Right lobe of liver (tissue), 6 donors: ENCODE data around the gene ATG101. TPM values are rescaled to one million over a fixed set of nuclear protein-coding genes. Genes with fewer than 3 reads are reported as not detected.

Experiments used
- ATAC-seq, 4 donors: fragments of 200-7000 bp; cut with Tn5 transposase; one replicate each; pipeline ENCODE4 v1.9.1; 2020; ENCODE audit warnings: mild to moderate bottlenecking in 4 of 4, moderate library complexity in 4 of 4
- DNase-seq, 3 donors: peaks; one replicate each; pipeline ENCODE4 v3.0.0-alpha.2; 2020
- H3K27ac ChIP-seq, 3 donors: fragments of 200-600 bp; one replicate each; pipeline ENCODE4 v1.8.0; 2022
- H3K27me3 ChIP-seq, 2 donors: fragments of 200-600 bp; one replicate each; pipeline ENCODE4 v1.8.0; 2022
- H3K36me3 ChIP-seq, 4 donors: fragments of 200-600 bp; sonication (generic) in 1 of 4; one replicate each; pipeline versions ENCODE4 v1.5.1 to v1.8.0; 2017 to 2022; ENCODE audit warnings: control low read depth in 1 of 4
- H3K4me1 ChIP-seq, 4 donors: fragments of 200-600 bp; sonication (generic) in 1 of 4; one replicate each; pipeline versions ENCODE4 v1.5.1 to v1.8.0; 2017 to 2022; ENCODE audit warnings: control low read depth in 1 of 4
- H3K4me3 ChIP-seq, 3 donors: fragments of 200-600 bp; one replicate each; pipeline ENCODE4 v1.8.0; 2022
- H3K9me3 ChIP-seq, 4 donors: fragments of 200-600 bp; sonication (generic) in 1 of 4; one replicate each; pipeline versions ENCODE4 v1.5.1 to v1.8.0; 2017 to 2022; ENCODE audit warnings: control low read depth in 1 of 4
- POLR2A ChIP-seq: fragments of 450-650 bp; IDR thresholded peaks from one replicate; pipeline ENCODE4 v1.6.1; 2017; ENCODE audit warnings: antibody characterized with exemption, mild to moderate bottlenecking
- WGBS: methylation state at CpG from one replicate; pipeline ENCODE4 v1.1.6; 2018; ENCODE audit warnings: low coverage, low lambda C conversion rate; ENCODE audit not compliant: insufficient coverage; ENCODE audit errors: missing lambda C conversion rate; 5-methylcytosine and 5-hydroxymethylcytosine counted together
- intact Hi-C, 2 donors: fragments of 100-400 bp; cut with DNase I; formaldehyde crosslinking; loops; one replicate each; pipeline versions ENCODE4 v1.11.2 to v1.14.1; 2022
- total RNA-seq, 6 experiments: library from RNA; depleted of rRNA in 2 of 6; stranded (reverse); fragments of >200 nt in 2 of 6; fragmentation: NEBNext Ultra II Directional in 3 of 6; extraction: Animal tissue kit (Norgen Biotek cat#: 25700) in 3 of 6; gene quantifications; one replicate each; pipeline versions ENCODE4 v1.1.0 to v1.2.4, GENCODE V29; 2016 to 2023
- TF ChIP-seq, protein P1 (sequence below), 4 donors: fragments of 200-600 bp in 3 of 4; fragments of 450-650 bp in 1 of 4; IDR thresholded peaks; one replicate each; pipeline versions ENCODE4 v1.5.1 to v1.8.0; 2016 to 2022; ENCODE audit warnings: antibody characterized with exemption in 4 of 4, mild to moderate bottlenecking in 2 of 4
- donor health status: DM: no; HTN: yes; CAD: no.
- donor health status: DM: no; HTN: no; CAD: no.
- donor health status: DM: no; HTN: no; CAD: no.
- donor health status: DM: no; HTN: yes; CAD: no.
- donor health status: DM: no; HTN: yes; CAD: no.

ATG101 gene
- total RNA-seq, 6 experiments from 2014 or later: 17.4 to 29.7 (median 21.0) TPM

DNA sequence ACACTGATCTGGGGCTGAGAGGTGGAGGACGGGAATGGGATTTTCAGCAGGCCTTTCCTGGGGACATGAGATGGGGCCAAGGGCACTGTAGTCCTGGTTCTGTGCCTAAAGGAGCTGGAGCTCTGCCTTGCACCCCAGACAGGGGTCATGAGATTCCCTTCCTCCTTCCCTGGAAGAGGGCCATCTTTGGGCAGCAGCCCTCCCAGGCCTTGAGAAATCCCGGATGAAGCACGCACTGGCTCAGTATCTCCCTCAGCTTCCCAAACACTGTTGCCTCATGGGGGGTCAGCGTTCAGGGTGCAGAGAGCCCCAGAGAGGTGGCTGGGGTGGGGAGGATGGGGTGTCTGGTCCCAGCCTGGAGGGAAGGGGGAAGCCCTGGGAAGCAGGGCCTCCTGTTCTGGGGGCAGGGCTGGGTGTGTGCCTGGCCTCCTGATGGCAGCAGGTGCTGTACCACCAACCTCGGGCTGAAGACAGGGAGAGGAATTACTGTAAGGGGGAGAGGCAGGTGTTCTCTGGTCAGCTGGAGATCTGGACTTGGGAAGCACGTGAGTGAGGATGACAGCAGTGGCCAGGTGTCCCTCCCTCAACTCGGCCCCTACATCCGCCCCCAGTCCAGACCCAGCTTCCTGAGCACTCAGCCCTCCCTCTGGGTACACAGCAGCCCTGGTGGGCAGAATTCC is 26.9 kb upstream of the ATG101 start:
- DNase-seq: no peak
- no peak for ATAC-seq

DNA sequence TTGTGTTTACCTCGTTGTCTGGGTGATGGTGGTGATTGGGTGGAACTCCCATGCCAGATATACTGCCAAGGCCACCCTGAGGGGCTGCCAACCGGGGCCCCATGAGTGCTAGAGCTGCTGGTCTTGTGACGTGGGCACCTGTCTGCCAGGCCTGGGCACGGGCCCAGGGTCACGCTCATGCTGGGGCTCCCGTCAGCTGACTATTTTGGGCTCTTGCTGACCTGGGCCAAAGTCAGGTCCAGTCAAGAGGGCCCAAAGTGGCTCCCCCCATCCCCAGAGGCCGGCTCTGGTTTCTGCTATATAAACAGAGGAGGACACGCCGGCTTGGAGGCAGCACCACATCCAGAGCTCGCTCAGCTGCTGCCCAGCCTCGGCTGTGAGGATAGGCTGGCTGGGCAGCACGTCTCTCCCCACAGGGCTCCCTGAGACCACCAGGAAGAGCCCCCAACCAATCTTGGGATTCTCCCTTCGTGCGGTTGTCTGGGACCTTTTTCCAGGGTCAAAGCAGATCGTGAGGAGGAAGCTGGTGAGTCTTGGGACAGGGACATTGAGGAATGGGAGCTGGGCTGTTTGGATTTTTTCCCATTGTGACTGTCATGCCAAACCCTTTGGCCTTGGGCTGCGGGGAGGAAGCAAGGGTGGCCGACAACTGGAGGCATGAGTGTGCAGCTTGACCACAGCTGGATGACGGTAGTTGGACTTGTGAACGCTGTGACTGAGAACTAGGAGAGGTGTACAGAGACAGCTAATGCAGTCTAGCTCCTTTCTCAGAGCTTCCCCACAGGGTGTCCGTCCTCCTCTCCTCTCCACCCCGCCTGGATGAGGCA is 26.2 kb upstream of the ATG101 start:
- Histone ChIP-seq H3K9me3 (no peaks in the 10 kb centered on the region), H3K27ac (peak overlapping the region; percentile 5 to 77 (median 63)), H3K36me3 (no peaks in the 10 kb centered on the region), H3K27me3 (no peaks in the 10 kb centered on the region), H3K4me1 (no peaks in the 10 kb centered on the region), H3K4me3 (no peak overlapping the region)
- intact Hi-C loops: no loop called here
- ATAC-seq (peak; percentile 4 to 15 (median 6)), DNase-seq (no peak)
- 72% methylated on average over 9 of the region's 21 CpGs for WGBS
- TF ChIP-seq, protein P1, sequence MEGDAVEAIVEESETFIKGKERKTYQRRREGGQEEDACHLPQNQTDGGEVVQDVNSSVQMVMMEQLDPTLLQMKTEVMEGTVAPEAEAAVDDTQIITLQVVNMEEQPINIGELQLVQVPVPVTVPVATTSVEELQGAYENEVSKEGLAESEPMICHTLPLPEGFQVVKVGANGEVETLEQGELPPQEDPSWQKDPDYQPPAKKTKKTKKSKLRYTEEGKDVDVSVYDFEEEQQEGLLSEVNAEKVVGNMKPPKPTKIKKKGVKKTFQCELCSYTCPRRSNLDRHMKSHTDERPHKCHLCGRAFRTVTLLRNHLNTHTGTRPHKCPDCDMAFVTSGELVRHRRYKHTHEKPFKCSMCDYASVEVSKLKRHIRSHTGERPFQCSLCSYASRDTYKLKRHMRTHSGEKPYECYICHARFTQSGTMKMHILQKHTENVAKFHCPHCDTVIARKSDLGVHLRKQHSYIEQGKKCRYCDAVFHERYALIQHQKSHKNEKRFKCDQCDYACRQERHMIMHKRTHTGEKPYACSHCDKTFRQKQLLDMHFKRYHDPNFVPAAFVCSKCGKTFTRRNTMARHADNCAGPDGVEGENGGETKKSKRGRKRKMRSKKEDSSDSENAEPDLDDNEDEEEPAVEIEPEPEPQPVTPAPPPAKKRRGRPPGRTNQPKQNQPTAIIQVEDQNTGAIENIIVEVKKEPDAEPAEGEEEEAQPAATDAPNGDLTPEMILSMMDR (IDR thresholded peaks at IDR 0.05): no peak
- TF ChIP-seq POLR2A: no peak

More for the DNA sequence above, 26.9 kb upstream of the ATG101 start:
- Histone ChIP-seq H3K4me1 (no peaks in the 10 kb centered on the region), H3K36me3 (no peaks in the 10 kb centered on the region), H3K9me3 (no peaks in the 10 kb centered on the region), H3K27ac (peak overlapping the region in 1 of 3 donors; percentile 63), H3K27me3 (no peaks in the 10 kb centered on the region), H3K4me3 (no peak overlapping the region)
- 78% methylated on average over 3 of the region's 8 CpGs for WGBS
- intact Hi-C loops: no loop called here
- TF ChIP-seq POLR2A: no peak
- TF ChIP-seq, protein P1 (IDR thresholded peaks at IDR 0.05): no peak

DNA sequence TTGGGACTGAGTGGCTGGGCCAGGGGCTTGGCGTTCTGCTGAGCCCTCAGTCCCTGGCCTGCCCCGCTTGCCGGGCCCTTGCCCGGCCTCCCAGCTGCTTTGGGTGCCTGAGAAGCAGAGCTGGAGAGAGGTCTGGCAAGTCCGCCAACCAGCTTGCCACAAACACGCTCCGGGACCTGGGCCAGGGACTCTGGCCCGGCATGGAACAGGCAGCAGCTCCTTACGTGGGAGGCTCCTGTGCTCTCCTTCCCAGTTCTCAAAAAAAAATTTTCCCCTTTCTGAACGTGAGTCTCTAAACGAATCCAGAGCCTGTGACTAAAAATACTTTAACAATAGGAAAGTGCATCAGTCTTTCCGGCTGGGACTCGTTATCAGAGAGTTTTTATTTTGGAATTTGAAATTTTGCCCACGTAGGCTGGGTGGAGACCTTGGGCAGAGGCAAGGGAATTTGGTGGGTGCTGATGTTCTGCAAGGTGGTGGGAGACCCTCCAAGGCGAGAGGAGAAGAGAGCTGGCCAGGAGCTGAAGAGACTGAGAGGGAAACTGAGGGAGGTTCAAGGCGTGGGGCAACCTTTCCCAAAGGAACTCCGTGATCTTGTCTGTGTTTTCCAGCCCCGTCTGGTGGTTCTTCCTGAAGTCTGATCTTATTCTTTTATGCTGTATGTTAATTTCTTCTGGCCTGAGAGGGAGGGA is 25.3 kb upstream of the ATG101 start:
- intact Hi-C loops: no loop called here
- WGBS: 37% methylated on average over 8 of the region's 18 CpGs
- TF ChIP-seq, protein P1 (IDR thresholded peaks at IDR 0.05): no peak
- TF ChIP-seq POLR2A: no peak
- Histone ChIP-seq H3K4me1 (no peaks in the 10 kb centered on the region), H3K4me3 (no peak overlapping the region), H3K27me3 (no peaks in the 10 kb centered on the region), H3K36me3 (no peaks in the 10 kb centered on the region), H3K27ac (peak overlapping the region; percentile 5 to 77 (median 63)), H3K9me3 (no peaks in the 10 kb centered on the region)
- peak; percentile 71 to 78 (median 76) for ATAC-seq
- peak; percentile 77 to 88 (median 84) for DNase-seq

DNA sequence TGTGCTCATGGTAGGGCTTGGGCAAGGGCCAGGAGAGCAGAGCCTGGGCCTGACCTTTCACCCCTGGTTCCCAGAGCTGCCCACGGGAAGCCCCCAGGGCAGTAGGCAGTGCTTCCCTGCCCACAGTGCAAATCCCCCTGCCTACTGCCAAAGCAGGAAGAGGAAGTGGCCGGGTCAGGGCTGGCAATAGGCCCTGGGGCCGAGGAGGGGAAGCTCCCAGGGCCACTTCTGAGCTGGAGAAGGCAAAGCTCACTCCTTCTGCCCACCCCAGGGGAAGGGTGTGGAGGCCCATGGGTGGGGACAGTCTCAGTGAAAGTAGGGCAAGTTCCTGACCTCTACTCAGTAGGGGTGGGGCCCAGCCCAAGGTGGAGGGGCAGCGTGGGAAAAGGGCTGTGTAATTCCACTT is 24.0 kb upstream of the ATG101 start:
- intact Hi-C loops: no loop called here
- H3K4me1 ChIP-seq: peaks cover 0 to 8% (median 6%) of the 10 kb centered on the region in 4 donors
- no peaks in the 10 kb centered on the region for H3K9me3 ChIP-seq
- WGBS: 50% methylated on average over 2 of the region's 4 CpGs
- no peak overlapping the region for H3K4me3 ChIP-seq
- H3K36me3 ChIP-seq: no peaks in the 10 kb centered on the region
- DNase-seq: peak in 1 of 3 donors; percentile 53
- ATAC-seq: peak; percentile 16 to 46 (median 36)
- TF ChIP-seq POLR2A: no peak
- TF ChIP-seq, protein P1 (IDR thresholded peaks at IDR 0.05): no peak
- no peaks in the 10 kb centered on the region for H3K27me3 ChIP-seq
- peak overlapping the region in 2 of 3 donors; percentile 63 to 77 for H3K27ac ChIP-seq
